GM21360 (cell line): ENCODE data around the gene BEGAIN.

Source experiments
- ATAC-seq: cut with Tn5 transposase; IDR thresholded peaks from one replicate; pipeline ENCODE4 v1.9.1; 2021; ENCODE audit warnings: mild to moderate bottlenecking, moderate library complexity; ENCODE audit not compliant: unreplicated experiment

The BEGAIN gene

GRCh38 chr14:100570726-100571454 is 16.3 kb downstream of the BEGAIN start:
- no peak for ATAC-seq

DNA sequence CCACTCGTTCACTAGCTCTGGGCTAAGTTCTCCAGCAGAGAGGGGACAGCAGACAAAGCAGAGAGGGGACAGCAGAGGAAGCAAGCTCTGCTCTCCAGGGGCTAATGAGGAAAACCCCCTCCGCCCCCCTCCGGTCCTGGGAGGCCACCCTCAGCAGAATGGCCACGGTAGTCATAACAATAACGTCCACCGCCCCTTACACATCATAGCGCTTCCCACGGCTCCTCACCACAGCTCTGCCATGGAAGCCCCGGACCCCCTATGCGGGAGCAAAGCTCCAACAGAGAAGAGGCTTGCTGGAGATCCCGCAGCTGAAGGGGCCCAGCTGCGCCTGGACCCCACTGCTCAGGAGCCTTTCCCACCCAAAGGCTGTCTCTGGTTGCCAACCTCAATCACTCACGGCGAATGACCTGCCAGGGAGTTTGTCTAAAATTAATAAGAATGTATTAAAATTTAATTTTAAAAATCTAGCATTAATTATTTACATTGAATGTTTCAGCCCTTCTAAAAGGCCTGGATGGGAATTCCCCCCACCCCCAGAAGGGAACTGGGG is 17.4 kb downstream of the BEGAIN start:
- no peak for ATAC-seq

GRCh38 chr14:100568998-100569733 is 18.1 kb downstream of the BEGAIN start:
- ATAC-seq: no peak

DNA sequence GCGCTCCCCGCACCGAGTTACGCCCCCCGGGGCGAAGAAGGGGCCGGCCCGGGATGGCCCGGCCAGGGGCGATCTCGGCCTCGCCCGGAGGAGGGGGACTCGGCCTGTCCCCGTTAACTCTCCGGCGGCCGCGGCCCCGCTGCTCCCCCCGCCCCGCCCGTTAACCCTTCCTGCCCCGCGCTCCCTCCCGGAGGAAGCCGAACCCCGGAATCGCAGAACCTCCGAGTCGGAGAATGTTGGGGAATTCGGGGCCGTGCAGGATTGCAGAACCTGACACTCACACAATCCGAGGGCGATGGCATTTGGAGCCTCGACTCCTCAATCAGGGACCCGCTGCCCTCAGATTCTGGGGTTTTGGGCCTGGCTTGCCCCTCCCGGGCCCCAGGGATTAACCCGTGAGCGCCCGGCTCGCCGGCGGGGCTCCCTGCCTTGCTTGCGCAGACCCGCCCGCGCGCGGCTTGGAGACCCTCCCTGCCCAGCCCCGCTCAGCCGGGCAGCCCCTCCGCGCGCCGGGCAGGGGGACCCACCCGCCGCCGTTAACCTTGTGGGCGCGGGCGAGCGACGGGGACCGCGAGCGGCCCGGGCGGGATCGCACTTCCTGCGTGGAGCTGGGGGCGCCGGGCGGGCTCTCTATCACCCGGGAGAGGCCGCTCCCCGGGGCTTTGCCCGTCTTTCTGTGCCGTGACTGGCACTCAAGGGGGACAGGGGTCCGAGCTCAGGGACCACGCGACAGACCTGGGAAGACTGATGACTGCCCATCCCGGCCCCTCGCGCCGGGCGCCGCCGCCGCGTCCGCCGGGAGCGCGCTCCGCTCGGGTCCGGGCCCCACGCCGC is 18.8 kb downstream of the BEGAIN start:
- no peak for ATAC-seq

DNA sequence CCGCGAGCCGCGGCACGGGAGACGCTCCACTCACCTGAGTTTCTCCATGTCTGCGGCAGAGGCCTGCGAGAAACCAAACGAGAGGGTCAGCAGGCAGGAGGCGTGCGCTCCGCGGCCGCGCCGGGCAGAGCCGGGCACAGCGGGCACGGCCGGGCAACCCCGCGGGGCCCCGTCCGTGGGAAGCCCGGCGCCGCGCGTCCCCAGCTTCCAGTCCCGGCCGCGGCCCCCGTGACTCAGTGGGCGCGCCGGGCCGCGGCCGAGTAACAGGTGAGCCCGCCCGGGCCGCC is 19.4 kb downstream of the BEGAIN start:
- no peak for ATAC-seq

DNA sequence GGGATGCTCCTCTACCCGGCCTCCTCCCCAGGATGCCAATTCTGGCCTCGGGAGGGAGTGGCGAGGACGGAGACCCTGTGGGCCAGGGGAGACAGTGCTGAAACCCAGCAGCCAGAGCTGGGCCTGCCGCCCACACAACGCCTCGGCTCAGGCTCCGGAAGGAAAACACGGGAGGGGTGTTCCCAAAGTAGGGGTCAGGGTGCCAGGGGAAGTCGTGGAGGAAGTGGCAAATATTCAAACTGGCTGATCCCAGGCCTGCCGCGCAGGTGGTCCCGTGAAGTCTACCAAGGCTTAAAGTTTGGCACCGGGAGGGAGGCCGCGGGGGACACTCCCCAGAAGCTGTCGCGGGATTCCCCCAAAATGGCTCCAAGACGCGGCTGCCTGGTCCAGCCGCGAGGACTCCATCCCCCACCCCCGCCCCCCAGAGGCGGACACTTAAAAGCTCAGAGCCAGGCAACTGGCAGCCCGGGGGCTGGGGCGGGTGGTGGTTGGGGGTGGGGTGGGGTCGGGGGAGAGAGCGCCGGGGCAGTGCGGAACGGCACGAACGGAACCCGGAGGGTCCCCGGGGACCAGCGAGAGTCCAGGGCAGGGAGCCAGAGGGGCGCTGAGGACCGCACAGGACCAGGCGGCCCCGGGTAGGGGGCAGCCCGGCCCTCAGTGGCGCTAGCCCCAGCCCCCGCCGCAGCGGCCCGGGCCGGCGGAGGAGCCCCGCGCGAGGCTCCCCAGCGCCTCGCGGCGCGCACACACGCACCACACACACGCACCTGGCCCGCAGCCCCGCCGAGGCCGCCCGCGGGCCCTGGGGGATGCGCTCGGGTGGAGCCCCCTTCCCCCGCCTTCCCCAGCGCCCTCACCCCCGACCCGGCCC is 20.0 kb downstream of the BEGAIN start:
- ATAC-seq: no peak

DNA sequence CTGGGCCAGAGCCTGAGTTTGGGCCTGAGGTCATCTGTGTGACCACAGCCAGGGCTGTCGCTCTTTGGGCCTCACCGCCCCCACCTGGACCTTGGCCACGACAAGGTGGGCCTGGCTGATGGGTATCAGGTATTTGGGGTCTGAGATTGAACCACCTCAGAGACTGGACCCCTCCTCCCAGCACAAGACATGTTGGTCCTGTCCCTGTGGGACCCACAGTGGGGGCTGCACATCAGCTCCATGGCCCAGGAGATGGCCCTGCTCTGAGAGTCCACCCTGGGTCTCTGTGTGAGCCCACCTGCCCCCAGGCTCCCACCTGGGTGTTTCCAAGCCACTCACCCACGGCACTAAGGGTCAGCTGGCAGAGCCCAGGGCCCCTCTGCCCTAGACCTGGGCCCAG is 20.6 kb downstream of the BEGAIN start:
- ATAC-seq: no peak

DNA sequence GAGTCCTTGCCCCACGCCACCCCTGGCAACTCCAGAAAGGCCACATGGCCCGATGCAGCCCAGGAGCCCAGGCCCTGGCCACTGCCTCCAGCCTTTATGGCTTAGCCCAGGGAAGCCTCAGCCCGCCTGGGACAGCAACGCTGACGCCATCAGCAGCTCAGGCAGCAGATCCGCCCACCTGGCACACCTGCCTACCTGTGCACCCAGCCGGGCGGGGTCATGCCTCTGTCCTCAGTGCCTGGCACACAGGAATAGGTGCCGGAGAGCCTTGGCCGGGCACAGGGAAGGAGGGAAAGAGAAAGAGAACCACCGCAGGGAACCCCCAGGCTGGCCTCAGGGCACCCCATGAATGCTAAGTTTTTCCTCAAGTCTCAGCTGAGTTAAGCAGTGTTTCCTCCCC is 21.1 kb downstream of the BEGAIN start:
- ATAC-seq: no peak

DNA sequence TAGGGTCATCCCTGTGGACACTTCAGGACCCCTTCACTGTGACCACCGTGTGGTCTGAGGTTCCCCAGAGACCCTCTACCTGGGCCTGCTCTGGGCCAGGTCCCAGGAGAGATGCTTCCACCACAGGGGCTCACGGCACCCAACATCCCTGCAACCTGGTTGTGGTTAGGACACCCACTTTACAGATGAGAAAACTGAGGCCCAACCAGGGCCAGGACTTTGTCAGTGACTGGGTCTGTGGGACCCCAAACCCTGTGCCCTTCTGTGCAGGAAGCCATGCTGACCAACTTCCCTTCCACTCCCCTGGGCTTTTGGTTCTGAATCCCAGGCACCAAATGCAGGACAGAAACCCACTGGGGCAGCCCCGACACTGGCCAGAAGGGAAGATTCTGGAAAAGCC is 21.6 kb downstream of the BEGAIN start:
- no peak for ATAC-seq

- no peak for ATAC-seq
These were observed 22.7 kb downstream of the BEGAIN start for GRCh38 chr14:100564512-100564911.

DNA sequence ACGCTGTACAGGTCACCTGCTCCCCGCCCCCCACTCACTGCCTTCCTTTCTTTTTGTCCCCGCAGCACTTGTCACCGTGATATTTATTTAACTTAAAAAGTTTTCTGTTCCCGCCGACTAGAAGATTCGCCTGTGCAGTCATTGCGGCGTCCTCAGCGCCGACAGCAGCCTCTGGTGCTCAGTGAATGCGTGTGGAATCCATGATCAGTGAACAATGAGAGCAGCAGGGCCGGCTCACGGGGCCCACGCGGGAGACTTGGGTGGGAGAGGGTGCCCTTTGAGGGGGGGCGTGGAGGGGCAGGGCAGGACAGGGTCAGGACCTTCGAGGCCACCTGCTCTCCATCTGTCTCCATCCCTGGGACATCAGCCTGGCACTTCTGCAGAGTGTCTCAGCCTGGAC is 24.5 kb downstream of the BEGAIN start:
- ATAC-seq: no peak

DNA sequence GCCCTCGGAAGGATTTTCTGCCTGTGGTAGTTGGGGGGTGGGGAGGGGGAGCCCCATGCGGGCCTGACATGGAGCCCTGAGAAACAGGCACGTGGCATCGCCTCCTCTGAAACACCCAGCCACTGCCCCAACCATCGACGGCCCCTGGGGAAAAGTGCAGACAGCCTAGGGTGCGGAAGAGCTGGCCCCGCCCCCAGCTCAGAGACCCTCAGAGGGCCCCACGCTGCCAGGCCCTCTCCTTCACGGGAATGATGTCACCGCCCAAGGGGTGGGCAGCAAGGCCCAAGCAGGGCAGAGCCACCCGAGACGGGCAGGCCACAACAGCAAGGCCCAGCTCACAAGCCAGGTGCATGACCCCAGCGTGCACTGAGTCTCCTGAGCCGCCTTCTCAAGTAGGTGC is 26.2 kb downstream of the BEGAIN start:
- no peak for ATAC-seq

- no peak for ATAC-seq
These were observed 26.7 kb downstream of the BEGAIN start for GRCh38 chr14:100560471-100560870.

GRCh38 chr14:100559455-100559854 is 27.8 kb downstream of the BEGAIN start:
- no peak for ATAC-seq

GRCh38 chr14:100558966-100559365 is 28.3 kb downstream of the BEGAIN start:
- no peak for ATAC-seq

GRCh38 chr14:100558226-100558625 is 29.0 kb downstream of the BEGAIN start:
- no peak for ATAC-seq

DNA sequence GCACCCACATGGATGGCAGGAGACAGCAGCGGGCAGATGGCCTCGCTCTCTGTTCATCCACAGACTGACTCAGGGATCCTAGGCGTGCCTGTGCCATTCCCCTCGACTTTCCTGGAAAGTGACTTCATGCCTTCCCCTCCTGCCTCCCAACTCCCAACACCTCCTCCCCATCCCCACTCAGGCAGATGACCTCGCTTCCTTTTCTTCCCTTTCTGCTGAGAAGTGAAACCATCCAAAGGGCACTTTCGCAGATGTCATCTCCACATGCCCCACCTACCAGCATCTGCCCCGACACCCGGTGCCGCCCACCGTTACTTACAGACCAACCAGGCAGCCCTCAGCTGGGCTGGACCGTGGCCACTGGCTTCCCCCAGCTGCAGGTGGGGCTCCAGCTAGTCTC is 29.6 kb downstream of the BEGAIN start:
- no peak for ATAC-seq

DNA sequence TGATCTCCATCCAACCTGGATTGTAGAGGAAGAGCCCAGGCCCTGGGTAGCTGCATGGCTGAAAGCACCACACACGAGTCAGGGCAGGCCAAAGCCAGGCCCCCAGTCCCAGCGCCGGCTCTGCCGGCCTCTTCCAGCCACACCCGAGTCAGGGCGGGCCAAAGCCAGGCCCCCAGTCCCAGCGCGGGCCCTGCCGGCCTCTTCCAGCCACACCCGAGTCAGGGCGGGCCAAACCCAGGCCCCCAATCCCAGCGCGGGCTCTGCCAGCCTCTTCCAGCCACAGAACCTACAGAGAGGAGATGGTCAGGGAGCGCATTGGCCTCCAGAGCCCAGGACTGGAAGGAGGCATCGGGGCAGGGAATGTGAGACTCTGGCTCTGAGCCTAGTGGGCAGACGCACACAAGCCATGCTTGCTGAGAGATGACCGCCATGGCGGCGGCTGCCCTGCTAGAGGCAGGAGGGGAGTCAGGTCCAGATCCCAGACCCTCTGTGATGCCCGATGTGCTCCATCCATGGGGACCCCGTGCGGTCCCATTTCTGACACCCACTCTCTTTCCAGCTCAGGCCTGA is 30.2 kb downstream of the BEGAIN start:
- ATAC-seq: no peak

GRCh38 chr14:100556140-100556475 is 31.1 kb downstream of the BEGAIN start:
- no peak for ATAC-seq

GRCh38 chr14:100555436-100556139 is 31.6 kb downstream of the BEGAIN start:
- no peak for ATAC-seq
